Measurements from ENCODE around the gene MCF2L.

The MCF2L gene

GRCh38 chr13:113021811-113022210 is 52.8 kb downstream of the MCF2L start:
- no peak overlapping the region for H3K4me3 ChIP-seq (ENCODE audit: low read depth, low read length)
- DNase-seq (ENCODE audit: low read depth), result no peak
- TF ChIP-seq CTCF (conservative IDR thresholded peaks at IDR 0.05; ENCODE audit: low read depth, low read length), result no peak

GRCh38 chr13:113022391-113022744 is 53.4 kb downstream of the MCF2L start:
- TF ChIP-seq CTCF (conservative IDR thresholded peaks at IDR 0.05; ENCODE audit: low read depth, low read length), result no peak
- no peak overlapping the region for H3K4me3 ChIP-seq (ENCODE audit: low read depth, low read length)
- DNase-seq (ENCODE audit: low read depth), result no peak

GRCh38 chr13:113022745-113023574 is 53.9 kb downstream of the MCF2L start:
- peak; percentile 10 for DNase-seq (ENCODE audit: low read depth)
- H3K4me3 ChIP-seq (ENCODE audit: low read depth, low read length), result no peak overlapping the region

GRCh38 chr13:113023694-113024430 is 54.8 kb downstream of the MCF2L start:
- no peak overlapping the region for H3K4me3 ChIP-seq (ENCODE audit: low read depth, low read length)
- no peak for TF ChIP-seq CTCF (conservative IDR thresholded peaks at IDR 0.05; ENCODE audit: low read depth, low read length)
- no peak for DNase-seq (ENCODE audit: low read depth)

More at GRCh38 chr13:113022745-113023574, 53.9 kb downstream of the MCF2L start:
- no peak for TF ChIP-seq CTCF (conservative IDR thresholded peaks at IDR 0.05; ENCODE audit: low read depth, low read length)

GRCh38 chr13:113024466-113024865 is 55.5 kb downstream of the MCF2L start:
- TF ChIP-seq CTCF (conservative IDR thresholded peaks at IDR 0.05; ENCODE audit: low read depth, low read length), result no peak
- H3K4me3 ChIP-seq (ENCODE audit: low read depth, low read length), result no peak overlapping the region
- no peak for DNase-seq (ENCODE audit: low read depth)

- TF ChIP-seq CTCF (conservative IDR thresholded peaks at IDR 0.05; ENCODE audit: low read depth, low read length), result no peak
- no peak for DNase-seq (ENCODE audit: low read depth)
- H3K4me3 ChIP-seq (ENCODE audit: low read depth, low read length), result no peak overlapping the region
These were observed 57.4 kb downstream of the MCF2L start for GRCh38 chr13:113026391-113026910.
